GM12891 (cell line): ENCODE measurements around the gene POU3F2.

ENCODE experiments used
- DNase-seq: peaks from one replicate; pipeline ENCODE4 v3.0.0; 2011; ENCODE audit warnings: low spot score; ENCODE audit not compliant: insufficient read length
- FAIRE-seq: peaks from 2 replicates; lab custom pipeline; 2011; peaks lifted over from hg19 to GRCh38; lab: Jason Lieb, UNC
- PAX5 ChIP-seq: IDR thresholded peaks from 2 replicates; pipeline ENCODE4 v1.6.1; 2011; ENCODE audit warnings: low read length, moderate library complexity, mild to moderate bottlenecking; ENCODE audit not compliant: insufficient read depth, severe bottlenecking
- POLR2A ChIP-seq: IDR thresholded peaks from 2 replicates; pipeline ENCODE4 v1.6.1; 2011; ENCODE audit warnings: low read depth, low read length, control low read depth
- POLR2AphosphoS5 ChIP-seq: IDR thresholded peaks from 2 replicates; pipeline ENCODE4 v1.6.1; 2011; ENCODE audit warnings: low read depth, low read length, control low read depth
- POU2F2 ChIP-seq: IDR thresholded peaks from 2 replicates; pipeline ENCODE4 v1.6.1; 2011; ENCODE audit warnings: low read depth, mild to moderate bottlenecking, control low read depth, low read length, moderate library complexity
- SPI1 ChIP-seq: IDR thresholded peaks from 2 replicates; pipeline ENCODE4 v1.6.1; 2011; ENCODE audit warnings: low read depth, low read length, control low read depth
- TAF1 ChIP-seq: IDR thresholded peaks from 2 replicates; pipeline ENCODE4 v1.6.1; 2011; ENCODE audit warnings: low read depth, low read length, control low read depth

Gene POU3F2

GRCh38 chr6:98843271-98844243, 9.2 kb downstream of the POU3F2 start:
- DNase-seq: no peak
- TF ChIP-seq POU2F2: no peak
- no peak for TF ChIP-seq POLR2AphosphoS5
- no peak for TF ChIP-seq SPI1
- TF ChIP-seq POLR2A: no peak
- no peak for TF ChIP-seq TAF1
- no peak for TF ChIP-seq PAX5
- FAIRE-seq: no peak

GRCh38 chr6:98844244-98845210, 10.2 kb downstream of the POU3F2 start:
- FAIRE-seq (no peak), DNase-seq (no peak)
- TF ChIP-seq POU2F2 (no peak), PAX5 (no peak)

- FAIRE-seq: peak; percentile 86
- DNase-seq: no peak
- TF ChIP-seq PAX5: no peak
- TF ChIP-seq POLR2A: no peak
- TF ChIP-seq POLR2AphosphoS5: no peak
- TF ChIP-seq SPI1: no peak
Observed at GRCh38 chr6:98845211-98846020, 11.0 kb downstream of the POU3F2 start.

- FAIRE-seq: no peak
- no peak for TF ChIP-seq TAF1
- no peak for TF ChIP-seq SPI1
- no peak for TF ChIP-seq POLR2A
- no peak for TF ChIP-seq POLR2AphosphoS5
- no peak for TF ChIP-seq POU2F2
- TF ChIP-seq PAX5: no peak
- DNase-seq: no peak
Observed at GRCh38 chr6:98846021-98846380, 11.6 kb downstream of the POU3F2 start.

GRCh38 chr6:98847416-98847778, 13.0 kb downstream of the POU3F2 start:
- TF ChIP-seq POU2F2: no peak
- TF ChIP-seq POLR2A: no peak
- no peak for TF ChIP-seq PAX5
- no peak for TF ChIP-seq TAF1
- no peak for TF ChIP-seq POLR2AphosphoS5
- no peak for TF ChIP-seq SPI1
- DNase-seq: no peak
- no peak for FAIRE-seq

GRCh38 chr6:98847779-98848538, 13.6 kb downstream of the POU3F2 start:
- DNase-seq: no peak
- FAIRE-seq: no peak
- TF ChIP-seq POLR2AphosphoS5 (no peak), SPI1 (no peak), POU2F2 (no peak), PAX5 (no peak), TAF1 (no peak), POLR2A (no peak)

- DNase-seq (no peak), FAIRE-seq (no peak)
- TF ChIP-seq POLR2A: no peak
Observed at GRCh38 chr6:98848539-98849242, 14.3 kb downstream of the POU3F2 start.

GRCh38 chr6:98864497-98864896, 30.1 kb downstream of the POU3F2 start:
- TF ChIP-seq TAF1 (no peak), PAX5 (no peak), POU2F2 (no peak), SPI1 (no peak), POLR2AphosphoS5 (no peak)
- DNase-seq: no peak
- FAIRE-seq: no peak

- no peak for DNase-seq
- FAIRE-seq: no peak
- TF ChIP-seq POLR2A (no peak), SPI1 (no peak), TAF1 (no peak), POLR2AphosphoS5 (no peak), POU2F2 (no peak), PAX5 (no peak)
Observed at GRCh38 chr6:98871057-98871456, 36.7 kb downstream of the POU3F2 start.
